ENCODE data around the gene NR1D1.

- TF ChIP-seq CENPBD1 (CRISPR knock-in tag; IDR thresholded peaks at IDR 0.05; ENCODE audit: borderline replicate concordance, low read depth) (no peak), EP300 (IDR thresholded peaks at IDR 0.05; ENCODE audit: low read depth in 2 of 2, low read length in 2 of 2) (no peak), EP300 (CRISPR knock-in tag; IDR thresholded peaks at IDR 0.05; ENCODE audit: borderline replicate concordance) (no peak), POLR2AphosphoS5 (IDR thresholded peaks at IDR 0.05; ENCODE audit: low read depth, low read length) (no peak), TOE1 (CRISPR knock-in tag; IDR thresholded peaks at IDR 0.05) (no peak)
These were observed 20.8 kb downstream of the NR1D1 start for GRCh38 chr17:40079545-40079944.
